Naive thymus-derived CD8-positive, alpha-beta T cell (primary cell): Measurements from ENCODE around the gene TAS2R4. TPM values are rescaled to one million over a fixed set of nuclear protein-coding genes. Genes with fewer than 3 reads are reported as not detected.
"Not testable (repeated sequence)": the region's sequence is repeated elsewhere in the genome, so short reads cannot be mapped to it uniquely, and the experiment has no call there.

Source experiments
- ATAC-seq, 2 donors: fragments of 150-1000 bp; cut with Tn5 transposase in 1 of 2; sonication (Bioruptor Pico), chemical (Tn5 transposase) in 1 of 2; 1 replicate in 1 of 2; 2 replicates in 1 of 2; pipeline ENCODE4 v1.10.0; 2021; ENCODE audit warnings: mild to moderate bottlenecking in 2 of 2, moderate library complexity in 2 of 2
- POLR2A ChIA-PET: fragments of 350-600 bp; sonication (Branson Sonifier 250); formaldehyde crosslinking; loops from one replicate; lab custom pipeline; 2021; ENCODE audit warnings: antibody characterized with exemption; lab: Charles Lee
- DNase-seq, 10 donors: peaks; one replicate each; pipeline versions ENCODE4 v3.0.0 to v3.0.0-alpha.2; 2020 to 2022
- H3K27ac Mint-ChIP-seq, 10 donors: one replicate each; pipeline ENCODE4 v1.8.0; 2020 to 2022; ENCODE audit warnings: mild to moderate bottlenecking in 10 of 10, mixed read lengths in 10 of 10, moderate library complexity in 4 of 10, inconsistent platforms in 1 of 10
- H3K27me3 Mint-ChIP-seq, 5 donors: one replicate each; pipeline ENCODE4 v1.8.0; 2021 to 2022; ENCODE audit warnings: mixed read lengths in 5 of 5
- H3K36me3 Mint-ChIP-seq, 3 donors: one replicate each; pipeline ENCODE4 v1.8.0; 2020 to 2022; ENCODE audit warnings: mixed read lengths in 3 of 3, mild to moderate bottlenecking in 2 of 3, inconsistent platforms in 1 of 3
- H3K4me1 Mint-ChIP-seq, 4 donors: one replicate each; pipeline ENCODE4 v1.8.0; 2021 to 2022; ENCODE audit warnings: mixed read lengths in 4 of 4
- H3K4me3 Mint-ChIP-seq, 10 donors: one replicate each; pipeline ENCODE4 v1.8.0; 2020 to 2022; ENCODE audit warnings: mild to moderate bottlenecking in 10 of 10, mixed read lengths in 10 of 10, moderate library complexity in 6 of 10, inconsistent platforms in 1 of 10
- H3K9me3 Mint-ChIP-seq, 9 donors: one replicate each; pipeline ENCODE4 v1.8.0; 2020 to 2022; ENCODE audit warnings: mixed read lengths in 9 of 9, mild to moderate bottlenecking in 3 of 9, inconsistent platforms in 1 of 9, moderate library complexity in 1 of 9
- polyA plus RNA-seq, 3 donors: library from polyadenylated mRNA; unstranded; fragments of 300-500 nt; fragmentation: Illumina TruSeq; gene quantifications; one replicate each; pipeline ENCODE4 v1.2.3, GENCODE V29; 2021
- total RNA-seq, 8 experiments: library from RNA in 2 of 8; stranded (reverse) in 2 of 8; gene quantifications; one replicate each; pipeline ENCODE4 v1.2.3 and lab custom pipeline; 2021 to 2026

TAS2R4 gene, protein sequence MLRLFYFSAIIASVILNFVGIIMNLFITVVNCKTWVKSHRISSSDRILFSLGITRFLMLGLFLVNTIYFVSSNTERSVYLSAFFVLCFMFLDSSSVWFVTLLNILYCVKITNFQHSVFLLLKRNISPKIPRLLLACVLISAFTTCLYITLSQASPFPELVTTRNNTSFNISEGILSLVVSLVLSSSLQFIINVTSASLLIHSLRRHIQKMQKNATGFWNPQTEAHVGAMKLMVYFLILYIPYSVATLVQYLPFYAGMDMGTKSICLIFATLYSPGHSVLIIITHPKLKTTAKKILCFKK
- total RNA-seq: 1 to 10 TPM; 3.3 to 3.4 TPM
- polyA plus RNA-seq: under 1 TPM in 2 of 3 donors, not detected in 1; 0.06 to 0.08 TPM
- total RNA-seq (lab: John Stamatoyannopoulos, UW): 0.29 to 4.8 (median 1.5) reads per million in 6 experiments

DNA sequence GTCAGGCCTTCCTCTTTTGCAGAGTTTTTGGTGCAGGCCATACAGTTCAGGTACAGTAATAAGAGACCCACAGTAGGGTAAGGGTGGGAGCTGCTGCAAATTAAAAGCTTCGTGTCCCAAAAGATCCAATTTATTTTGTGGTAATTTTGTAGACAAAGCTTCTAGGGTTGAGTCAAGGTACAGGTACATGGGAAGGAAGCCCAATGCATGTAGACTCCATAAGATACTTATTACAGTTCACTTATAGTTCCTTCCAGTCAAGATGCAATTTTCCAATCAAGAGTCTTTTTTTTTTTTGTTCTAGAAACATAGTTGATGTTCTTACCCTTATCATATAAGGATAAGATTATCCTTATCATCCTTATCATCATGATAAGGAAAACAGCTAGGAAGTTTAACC is at the start of gene TAS2R4:
TSS of gene TAS2R4 (plus strand) at position 301 of the 400 bp plus-strand sequence. CDS start 1,815 bp downstream, outside the sequence.
- H3K36me3 Mint-ChIP-seq: peaks cover 6 to 69% (median 38%) of the 10 kb centered on the region in 3 donors
- H3K4me3 Mint-ChIP-seq: no peak within 1 kb of the TSS
- H3K27me3 Mint-ChIP-seq: no peaks in the 10 kb centered on the region
- peaks cover 0 to 4% (median 0%) of the 10 kb centered on the region in 9 donors for H3K9me3 Mint-ChIP-seq
- DNase-seq (no peak), ATAC-seq (no peak)
- no peak within 1 kb of the TSS for H3K27ac Mint-ChIP-seq
- POLR2A ChIA-PET: no interaction called here
- H3K4me1 Mint-ChIP-seq: peaks cover 3 to 18% (median 11%) of the 10 kb centered on the region in 4 donors

DNA sequence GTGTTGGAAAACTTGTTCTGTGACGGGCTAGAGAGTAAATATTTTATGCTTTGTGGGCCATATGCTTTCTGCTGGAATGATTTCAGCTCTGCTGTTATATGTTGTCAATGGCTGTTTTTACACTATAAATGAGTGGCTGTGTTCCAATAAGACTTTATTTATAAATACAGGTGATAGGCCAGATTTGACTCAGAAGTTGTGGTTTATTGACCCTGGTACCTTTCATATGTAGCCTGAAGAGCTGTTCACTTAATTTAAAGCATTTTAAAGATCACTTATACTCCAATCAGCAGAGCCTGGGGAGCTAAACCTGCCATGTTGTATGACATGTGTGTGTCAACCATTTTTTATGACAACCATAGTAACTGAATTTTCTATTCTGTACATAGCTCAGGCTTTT is 47.5 kb upstream of the TAS2R4 start:
- H3K9me3 Mint-ChIP-seq: no peaks in the 10 kb centered on the region
- H3K27ac Mint-ChIP-seq: no peak overlapping the region
- H3K4me3 Mint-ChIP-seq: no peak overlapping the region
- DNase-seq (no peak), ATAC-seq (no peak)
- H3K27me3 Mint-ChIP-seq: no peaks in the 10 kb centered on the region
- H3K36me3 Mint-ChIP-seq: peaks cover 0 to 2% (median 0%) of the 10 kb centered on the region in 3 donors
- POLR2A ChIA-PET: interaction anchor here (1.2 kb wide), 1 partner anchor 75 kb away, joined by 3 read pairs; no protein-coding TSS in a partner anchor
- H3K4me1 Mint-ChIP-seq: peaks cover 0 to 2% (median 0%) of the 10 kb centered on the region in 4 donors

DNA sequence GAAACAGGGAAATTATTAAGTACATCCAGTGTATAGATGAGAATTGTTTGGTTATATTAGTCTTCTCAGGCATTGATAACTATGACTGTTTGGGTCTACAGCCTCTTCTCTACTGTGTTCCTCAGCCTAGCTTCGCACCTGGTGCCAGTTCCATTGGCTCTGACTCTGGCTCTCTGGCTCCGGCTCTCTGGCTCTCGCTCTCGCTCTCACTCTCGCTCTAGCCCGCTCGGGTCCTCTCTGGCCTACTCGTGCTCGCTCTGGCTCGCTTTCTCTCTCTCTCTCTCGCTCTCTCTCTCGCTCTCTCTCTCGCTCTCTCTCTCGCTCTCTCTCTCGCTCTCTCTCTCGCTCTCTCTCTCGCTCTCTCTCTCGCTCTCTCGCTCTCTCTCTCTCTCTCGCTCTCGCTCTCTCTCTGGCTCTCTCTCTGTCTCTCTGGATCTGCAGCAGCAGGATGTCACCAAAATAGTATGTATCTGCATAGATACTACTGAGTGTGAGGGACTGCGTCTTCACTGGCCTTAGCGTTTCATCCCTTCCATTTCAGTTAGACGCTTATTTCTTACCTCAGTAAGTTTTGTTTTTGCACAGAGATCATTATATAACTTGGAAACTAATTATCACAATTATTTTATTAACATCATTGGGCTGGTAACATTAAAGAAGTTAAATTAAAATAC is 44.9 kb upstream of the TAS2R4 start:
- Mint-ChIP-seq H3K9me3 (no peaks in the 10 kb centered on the region), H3K4me1 (peaks cover 0 to 3% (median 1%) of the 10 kb centered on the region in 4 donors), H3K4me3 (no peak overlapping the region), H3K27me3 (no peaks in the 10 kb centered on the region), H3K27ac (no peak overlapping the region), H3K36me3 (no peaks in the 10 kb centered on the region)
- ATAC-seq: no peak
- POLR2A ChIA-PET: interaction anchor here (0.7 kb wide), 1 partner anchor 1008 kb away, joined by 3 read pairs; no protein-coding TSS in a partner anchor
- no peak for DNase-seq

DNA sequence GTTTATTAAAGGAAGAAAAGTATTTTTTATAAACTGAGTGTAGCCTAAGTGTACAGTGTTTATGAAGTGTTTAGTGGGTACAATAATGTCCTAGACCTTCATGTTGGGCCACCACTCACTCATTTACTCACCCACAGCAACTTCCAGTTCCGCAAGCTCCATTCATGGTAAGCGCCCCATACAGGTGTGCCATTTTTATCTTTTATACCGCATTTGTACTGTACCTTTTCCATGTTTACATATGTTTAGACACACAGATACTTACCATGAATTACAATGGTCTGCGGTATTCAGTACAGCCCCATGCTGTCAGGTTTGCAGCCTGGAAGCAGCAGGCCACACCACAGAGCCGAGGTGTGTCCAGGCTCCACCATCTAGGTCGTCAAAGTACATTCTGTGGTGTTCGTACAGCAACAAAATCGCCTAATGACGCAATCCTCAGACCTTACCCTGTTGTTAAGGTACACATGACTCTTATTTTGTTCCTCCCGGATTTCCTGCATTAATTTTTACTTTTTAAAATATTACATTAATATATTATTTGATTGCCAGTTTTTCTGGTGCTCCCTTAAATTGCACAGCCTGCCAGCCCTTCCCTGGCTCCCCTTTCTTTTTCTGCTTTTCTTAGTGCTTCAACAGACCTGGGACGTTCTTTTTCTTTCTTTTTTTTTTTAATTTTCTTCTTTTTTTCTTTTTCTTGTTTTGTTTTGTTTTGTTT is 39.2 kb upstream of the TAS2R4 start:
- peaks cover 19 to 49% (median 44%) of the 10 kb centered on the region in 4 donors for H3K4me1 Mint-ChIP-seq
- H3K36me3 Mint-ChIP-seq: peaks cover 2 to 31% (median 4%) of the 10 kb centered on the region in 3 donors
- DNase-seq: peak in 7 of 10 donors; percentile 8 to 59 (median 48)
- POLR2A ChIA-PET: interaction anchor here (0.8 to 5.9 kb wide), 7 partner anchors 12 to 722 kb away, joined by 3 to 75 read pairs (median 16); partner anchors contain the start of genes AGK, DENND11, MRPS33 and WEE2
- peak overlapping the region; percentile 95 to 99 (median 98) for H3K4me3 Mint-ChIP-seq
- H3K27ac Mint-ChIP-seq: peak overlapping the region; percentile 98 to 99 (median 98)
- H3K27me3 Mint-ChIP-seq: no peaks in the 10 kb centered on the region
- ATAC-seq: peak in 1 of 2 donors; percentile 30
- H3K9me3 Mint-ChIP-seq: no peaks in the 10 kb centered on the region

DNA sequence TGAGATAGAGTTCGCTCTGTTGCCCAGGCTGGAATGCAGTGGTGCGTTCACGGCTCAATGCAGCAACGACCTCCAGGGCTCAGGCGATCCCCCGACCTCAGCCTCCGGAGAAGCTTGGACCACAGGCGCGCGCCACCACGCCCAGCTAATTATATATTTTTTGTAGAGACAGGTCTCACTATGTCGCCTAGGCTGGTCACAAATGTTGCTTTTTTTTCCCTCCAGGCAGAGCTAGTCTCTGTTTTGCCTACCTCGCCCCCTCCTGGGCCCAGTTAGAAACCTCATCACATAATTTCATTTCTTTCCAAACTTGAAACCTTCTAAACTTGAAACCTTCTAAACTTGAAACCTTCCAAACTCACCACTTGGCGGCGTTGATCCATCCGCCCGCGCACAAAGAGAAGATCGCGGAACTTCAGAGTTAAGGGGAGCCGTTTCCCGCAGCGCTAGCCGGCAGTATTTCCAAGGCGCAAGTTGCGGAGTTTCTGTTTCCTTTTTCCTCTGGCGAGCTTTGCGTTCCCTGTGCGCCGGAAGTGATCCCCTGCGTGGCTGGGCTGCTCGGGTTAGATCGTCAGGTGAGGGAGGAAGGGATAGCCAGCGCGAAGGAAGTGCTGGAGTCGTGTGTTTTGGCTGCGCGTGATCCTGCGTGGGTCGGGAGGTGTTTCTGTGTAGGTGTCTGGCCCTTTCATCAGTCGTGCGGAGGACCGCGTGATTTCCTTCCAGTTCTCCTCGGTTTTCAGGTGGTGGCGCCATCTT is 38.5 kb upstream of the TAS2R4 start, which contains the start of gene SSBP1:
TSS of gene SSBP1 (plus strand) at position 523 of the 756 bp plus-strand sequence. CDS start 809 bp downstream, outside the sequence.
- POLR2A ChIA-PET: interaction anchor here (0.6 to 5.9 kb wide), 11 partner anchors 12 to 1676 kb away, joined by 3 to 75 read pairs (median 5); partner anchors contain the start of genes AGK, DENND11, MRPS33 and WEE2
- H3K4me1 Mint-ChIP-seq: peaks cover 19 to 53% (median 48%) of the 10 kb centered on the region in 4 donors
- H3K36me3 Mint-ChIP-seq: peaks cover 2 to 39% (median 4%) of the 10 kb centered on the region in 3 donors
- ATAC-seq: peak; percentile 83 to 88
- peak within 1 kb of the TSS; percentile 98 to 99 (median 98) for H3K27ac Mint-ChIP-seq
- no peaks in the 10 kb centered on the region for H3K9me3 Mint-ChIP-seq
- DNase-seq: peak; percentile 72 to 94 (median 91)
- peak within 1 kb of the TSS; percentile 95 to 99 (median 98) for H3K4me3 Mint-ChIP-seq
- H3K27me3 Mint-ChIP-seq: no peaks in the 10 kb centered on the region

DNA sequence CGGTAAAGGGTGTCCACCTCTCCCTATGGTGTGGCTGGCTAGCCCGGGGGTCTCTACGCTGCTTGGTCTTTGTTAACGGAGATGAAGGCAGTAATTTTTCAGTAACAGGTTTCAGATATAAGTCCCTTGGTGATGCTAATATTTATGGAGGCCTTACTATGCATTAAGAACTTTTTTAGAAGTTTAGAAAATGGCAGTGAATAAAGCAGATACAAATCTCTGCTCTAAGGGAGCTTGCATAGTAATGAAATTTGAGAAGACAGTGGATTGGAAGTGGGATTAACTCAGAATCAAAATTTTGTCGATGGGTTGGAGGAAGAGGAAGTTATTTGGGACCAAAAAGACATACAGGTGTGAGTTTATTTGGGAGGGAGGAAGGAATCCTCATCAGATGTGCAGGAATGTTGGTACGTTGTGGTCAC is 37.9 kb upstream of the TAS2R4 start:
- Mint-ChIP-seq H3K4me3 (peak overlapping the region; percentile 95 to 99 (median 98)), H3K9me3 (no peaks in the 10 kb centered on the region), H3K4me1 (peaks cover 21 to 53% (median 49%) of the 10 kb centered on the region in 4 donors), H3K36me3 (peaks cover 2 to 45% (median 8%) of the 10 kb centered on the region in 3 donors), H3K27ac (peak overlapping the region; percentile 98 to 99 (median 98)), H3K27me3 (no peaks in the 10 kb centered on the region)
- ATAC-seq (no peak), DNase-seq (no peak)
- POLR2A ChIA-PET: interaction anchor here (0.7 to 5.9 kb wide), 7 partner anchors 30 to 724 kb away, joined by 3 to 75 read pairs (median 16); partner anchors contain the start of genes AGK, DENND11, MRPS33 and WEE2

DNA sequence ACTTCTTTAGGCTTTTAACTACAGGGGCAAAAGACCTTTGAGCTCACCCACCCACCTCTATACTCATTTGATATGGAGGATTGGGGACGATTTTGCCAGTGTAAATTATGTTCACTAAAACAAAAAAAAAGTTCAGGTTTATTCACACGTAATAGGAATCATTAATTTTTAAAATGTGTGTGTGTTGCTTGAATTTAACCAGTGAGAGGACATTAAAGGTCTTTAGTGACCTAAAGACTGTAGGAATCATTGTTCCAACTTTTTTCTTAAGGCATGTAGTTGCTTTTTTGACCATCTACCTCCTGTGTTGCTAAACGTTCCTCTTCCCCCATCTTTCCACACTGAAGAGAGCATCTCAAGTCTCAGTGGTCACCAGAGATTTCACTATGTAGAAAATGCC is 37.2 kb upstream of the TAS2R4 start:
- peak overlapping the region; percentile 55 to 99 (median 96) for H3K4me3 Mint-ChIP-seq
- no peaks in the 10 kb centered on the region for H3K9me3 Mint-ChIP-seq
- peak overlapping the region; percentile 41 to 99 (median 91) for H3K27ac Mint-ChIP-seq
- H3K27me3 Mint-ChIP-seq: no peaks in the 10 kb centered on the region
- ATAC-seq: no peak
- POLR2A ChIA-PET: interaction anchor here (1.6 to 5.9 kb wide), 4 partner anchors 38 to 724 kb away, joined by 6 to 75 read pairs (median 18); partner anchors contain the start of genes AGK, DENND11 and MRPS33
- DNase-seq: no peak
- peaks cover 2 to 51% (median 15%) of the 10 kb centered on the region in 3 donors for H3K36me3 Mint-ChIP-seq
- peaks cover 21 to 53% (median 51%) of the 10 kb centered on the region in 4 donors for H3K4me1 Mint-ChIP-seq

DNA sequence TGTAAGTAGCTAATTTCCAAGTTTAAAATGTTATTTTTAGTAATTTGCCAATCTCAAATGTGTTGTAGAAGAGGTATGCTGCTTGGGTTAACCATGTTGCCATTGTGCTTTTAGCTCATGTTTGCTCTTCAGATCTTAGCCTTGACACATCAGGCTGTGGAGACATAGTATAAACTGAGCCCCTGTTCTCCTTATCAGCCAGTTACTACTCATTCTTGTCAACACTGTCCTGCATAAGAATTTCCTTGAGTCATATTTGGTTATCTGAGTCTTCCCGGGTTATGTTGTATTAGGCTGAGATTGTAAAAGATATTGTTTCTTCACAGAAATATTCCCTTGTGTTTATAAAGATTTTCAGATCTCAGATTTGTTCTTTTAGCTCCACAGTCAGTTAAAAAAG is 34.2 kb upstream of the TAS2R4 start:
- peaks cover 16 to 76% (median 18%) of the 10 kb centered on the region in 3 donors for H3K36me3 Mint-ChIP-seq
- no peaks in the 10 kb centered on the region for H3K27me3 Mint-ChIP-seq
- no peak for DNase-seq
- POLR2A ChIA-PET: interaction anchor here (5.9 kb wide), 1 partner anchor 41 kb away, joined by 75 read pairs; the partner anchor contains the start of gene DENND11
- H3K4me1 Mint-ChIP-seq: peaks cover 21 to 52% (median 45%) of the 10 kb centered on the region in 4 donors
- H3K4me3 Mint-ChIP-seq: no peak overlapping the region
- no peaks in the 10 kb centered on the region for H3K9me3 Mint-ChIP-seq
- ATAC-seq: no peak
- peak overlapping the region in 1 of 10 donors; percentile 34 for H3K27ac Mint-ChIP-seq

DNA sequence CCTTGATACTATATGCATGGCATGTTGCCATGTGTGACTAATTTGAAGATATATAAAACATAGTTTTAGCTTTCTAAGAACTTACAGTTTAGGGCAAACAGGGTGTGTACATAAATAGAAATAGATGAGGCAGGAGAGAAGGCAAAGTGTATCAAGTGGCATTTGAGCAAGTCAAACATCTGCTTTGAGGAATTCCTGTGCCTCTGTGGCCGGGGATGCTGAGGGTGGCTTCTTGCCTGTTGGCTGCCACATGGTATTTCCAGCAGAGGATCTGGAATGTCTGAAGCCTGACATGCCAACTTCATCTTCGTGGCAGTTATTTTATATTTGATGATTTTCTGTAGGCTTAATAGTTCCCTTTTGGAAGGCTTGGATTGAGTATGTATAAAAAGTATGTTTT is 32.3 kb upstream of the TAS2R4 start:
- Mint-ChIP-seq H3K4me1 (peaks cover 14 to 37% (median 29%) of the 10 kb centered on the region in 4 donors), H3K4me3 (no peak overlapping the region), H3K36me3 (peaks cover 12 to 82% (median 26%) of the 10 kb centered on the region in 3 donors), H3K27ac (no peak overlapping the region), H3K9me3 (no peaks in the 10 kb centered on the region), H3K27me3 (no peaks in the 10 kb centered on the region)
- ATAC-seq: no peak
- POLR2A ChIA-PET: no interaction called here
- no peak for DNase-seq

DNA sequence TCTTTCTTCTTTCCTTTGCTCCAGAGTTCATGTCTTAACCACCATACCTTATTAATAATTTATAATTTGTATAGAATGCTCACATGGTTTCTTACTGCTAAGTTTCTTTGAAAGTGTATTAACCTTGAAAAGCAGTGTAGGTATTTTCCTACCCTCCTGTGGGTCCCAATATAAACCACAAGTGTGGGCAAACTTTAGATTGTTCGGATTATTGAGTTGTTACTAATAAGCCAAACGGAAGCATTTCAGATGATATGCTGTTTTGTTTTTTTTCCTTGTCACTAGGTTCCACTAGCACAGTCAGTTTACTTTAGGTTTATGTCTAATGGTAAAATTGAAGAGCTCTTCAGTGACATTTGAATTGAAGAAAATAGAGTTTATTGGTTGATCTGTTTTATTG is 28.1 kb upstream of the TAS2R4 start:
- H3K27me3 Mint-ChIP-seq: no peaks in the 10 kb centered on the region
- H3K27ac Mint-ChIP-seq: no peak overlapping the region
- H3K36me3 Mint-ChIP-seq: peaks cover 41 to 89% (median 68%) of the 10 kb centered on the region in 3 donors
- no peak overlapping the region for H3K4me3 Mint-ChIP-seq
- peaks cover 0 to 6% (median 0%) of the 10 kb centered on the region in 4 donors for H3K4me1 Mint-ChIP-seq
- DNase-seq (no peak), ATAC-seq (no peak)
- H3K9me3 Mint-ChIP-seq: peaks cover 0 to 37% (median 23%) of the 10 kb centered on the region in 9 donors
- POLR2A ChIA-PET: no interaction called here

DNA sequence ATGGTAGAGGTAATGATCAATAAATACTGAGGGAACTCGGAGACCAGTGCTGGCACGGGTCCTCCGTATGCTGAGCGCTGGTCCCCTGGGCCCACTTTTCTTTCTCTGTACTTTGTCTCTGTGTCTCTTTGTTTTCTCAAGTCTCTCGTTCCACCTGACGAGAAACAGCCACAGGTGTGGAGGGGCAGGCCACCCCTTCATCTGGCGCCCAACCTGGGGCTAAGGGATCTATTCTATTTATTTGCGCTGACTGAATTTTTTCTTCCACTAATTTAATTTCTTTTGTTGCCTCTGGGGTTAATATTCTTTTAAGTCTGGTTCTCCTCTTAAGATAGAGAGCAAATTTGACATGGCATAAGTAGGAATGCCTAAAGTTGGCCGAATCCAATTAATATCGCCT is 24.6 kb upstream of the TAS2R4 start:
- H3K4me3 Mint-ChIP-seq, DNase-seq, POLR2A ChIA-PET, ATAC-seq, H3K27me3 Mint-ChIP-seq, H3K27ac Mint-ChIP-seq: not testable (repeated sequence)
- Mint-ChIP-seq H3K4me1 (peaks cover 0 to 17% (median 2%) of the 10 kb centered on the region in 4 donors), H3K9me3 (peaks cover 0 to 42% (median 23%) of the 10 kb centered on the region in 9 donors), H3K36me3 (peaks cover 36 to 89% (median 70%) of the 10 kb centered on the region in 3 donors)
